Endothelial cell of umbilical vein (primary cell): ENCODE results near the gene ALDH1A3. TPM values are rescaled to one million over a fixed set of nuclear protein-coding genes. Genes with fewer than 3 reads are reported as not detected.

ENCODE experiments used
- BruUV-seq: library from RNA; stranded (reverse); fragments of 400-500 nt; replicated peaks from 2 replicates; lab custom pipeline; 2021; lab: Mats Ljungman, UMichigan
- CTCF ChIA-PET: fragments of 300-600, 350-600 bp; sonication (Branson Sonifier 250); formaldehyde crosslinking; loops from one replicate; lab custom pipeline; 2021; ENCODE audit warnings: antibody characterized with exemption, inconsistent platforms; lab: Charles Lee
- POLR2A ChIA-PET: fragments of 300-600, 350-600 bp; sonication (Branson Sonifier 250); formaldehyde crosslinking; loops from one replicate; lab custom pipeline; 2021; ENCODE audit warnings: antibody characterized with exemption, inconsistent platforms; lab: Charles Lee
- DNase-seq: peaks from one replicate; pipeline ENCODE4 v3.0.0-alpha.2; 2011; ENCODE audit warnings: low read depth, low spot score
- FAIRE-seq: peaks from 2 replicates; lab custom pipeline; 2011; peaks lifted over from hg19 to GRCh38; lab: Jason Lieb, UNC
- H2AFZ ChIP-seq: 2 replicates; pipeline ENCODE4 v1.6.0; 2012; ENCODE audit warnings: low read depth, low read length, control low read depth, inconsistent platforms
- H3K27ac ChIP-seq: 2 replicates; pipeline ENCODE4 v1.5.1; 2011; ENCODE audit warnings: low read depth, mild to moderate bottlenecking, control low read depth, low read length, moderate library complexity; ENCODE audit not compliant: insufficient read depth
- H3K27me3 ChIP-seq, 2 experiments: 2 replicates each; pipeline versions ENCODE4 v1.6.0 to v1.6.1; 2011; ENCODE audit warnings: low read length in 2 of 2, mixed read lengths in 1 of 2; ENCODE audit not compliant: control insufficient read depth in 2 of 2, insufficient read depth in 2 of 2
- H3K36me3 ChIP-seq, 2 experiments: 2 replicates in 1 of 2; 3 replicates in 1 of 2; pipeline ENCODE4 v1.5.1; 2011; ENCODE audit warnings: low read length in 2 of 2, mild to moderate bottlenecking in 1 of 2, moderate library complexity in 1 of 2; ENCODE audit not compliant: control insufficient read depth in 2 of 2, insufficient read depth in 2 of 2; ENCODE audit errors: extremely low read depth in 1 of 2
- H3K4me1 ChIP-seq: 3 replicates; pipeline ENCODE4 v1.5.1; 2011; ENCODE audit warnings: mild to moderate bottlenecking, low read length; ENCODE audit not compliant: control insufficient read depth, insufficient read depth; ENCODE audit errors: extremely low read depth
- H3K4me2 ChIP-seq: 2 replicates; pipeline ENCODE4 v1.6.1; 2011; ENCODE audit warnings: low read length, control low read depth, mixed read lengths; ENCODE audit not compliant: insufficient read depth
- H3K4me3 ChIP-seq, 3 experiments: fragments of 200-600 bp in 1 of 3; sonication (generic), shearing (Covaris generic) in 1 of 3; replicated peaks in 1 of 3; 2 replicates each; pipeline ENCODE4 v1.5.1; 2011 to 2016; ENCODE audit warnings: control low read depth in 3 of 3, low read length in 3 of 3, mild to moderate bottlenecking in 2 of 3, inconsistent platforms in 1 of 3, low read depth in 1 of 3, moderate library complexity in 1 of 3; ENCODE audit not compliant: insufficient read depth in 1 of 3
- H3K79me2 ChIP-seq: 2 replicates; pipeline ENCODE4 v1.6.0; 2012; ENCODE audit warnings: low read length, inconsistent platforms; ENCODE audit not compliant: control insufficient read depth, insufficient read depth
- H3K9ac ChIP-seq: replicated peaks from 2 replicates; pipeline ENCODE3; 2011; ENCODE audit warnings: low read length, control low read depth; ENCODE audit not compliant: insufficient read depth; ENCODE audit errors: extremely low read depth
- H3K9me1 ChIP-seq: replicated peaks from 3 replicates; pipeline ENCODE4 v1.6.0; 2011; ENCODE audit warnings: mild to moderate bottlenecking, low read length; ENCODE audit not compliant: control insufficient read depth, insufficient read depth; ENCODE audit errors: extremely low read depth
- H3K9me3 ChIP-seq: replicated peaks from 2 replicates; pipeline ENCODE4 v1.5.1; 2012; ENCODE audit warnings: low read length, inconsistent platforms; ENCODE audit not compliant: control insufficient read depth, insufficient read depth
- H4K20me1 ChIP-seq: replicated peaks from 2 replicates; pipeline ENCODE3; 2011; ENCODE audit warnings: mild to moderate bottlenecking, low read length; ENCODE audit not compliant: control insufficient read depth, insufficient read depth; ENCODE audit errors: extremely low read depth
- CTCF ChIP-seq, 2 donors: IDR thresholded peaks; 1 replicate in 1 of 2; 2 replicates in 1 of 2; pipeline ENCODE4 v1.5.1; 2011; ENCODE audit warnings: low read length in 2 of 2, mild to moderate bottlenecking in 2 of 2, moderate library complexity in 2 of 2, control low read depth in 1 of 2, inconsistent platforms in 1 of 2, low read depth in 1 of 2; ENCODE audit not compliant: insufficient read depth in 1 of 2; ENCODE audit errors: extremely low read depth in 1 of 2
- EZH2 ChIP-seq: IDR thresholded peaks from 2 replicates; pipeline ENCODE4 v1.6.1; 2012; ENCODE audit warnings: borderline replicate concordance, low read depth, mild to moderate bottlenecking, moderate library complexity, low read length, inconsistent platforms; ENCODE audit not compliant: severe bottlenecking
- FOS ChIP-seq: IDR thresholded peaks from 2 replicates; pipeline ENCODE4 v1.6.1; 2011; ENCODE audit warnings: mild to moderate bottlenecking, low read length, moderate library complexity, borderline replicate concordance; ENCODE audit not compliant: insufficient read depth
- GATA2 ChIP-seq: IDR thresholded peaks from 2 replicates; pipeline ENCODE4 v1.7.0; 2011; ENCODE audit warnings: low read depth, mild to moderate bottlenecking, moderate library complexity, mixed read lengths, low read length; ENCODE audit not compliant: insufficient read length, insufficient read depth
- JUN ChIP-seq: IDR thresholded peaks from 2 replicates; pipeline ENCODE4 v1.6.1; 2011; ENCODE audit warnings: borderline replicate concordance, low read depth; ENCODE audit not compliant: insufficient read length, insufficient read depth
- MYC ChIP-seq: IDR thresholded peaks from one replicate; pipeline ENCODE4 v1.6.1; 2011; ENCODE audit warnings: mild to moderate bottlenecking, low read depth, low read length
- POLR2A ChIP-seq: IDR thresholded peaks from 2 replicates; pipeline ENCODE4 v1.6.1; 2012; ENCODE audit warnings: low read depth, mild to moderate bottlenecking, control low read depth, low read length
- POLR2AphosphoS5 ChIP-seq: IDR thresholded peaks from 2 replicates; pipeline ENCODE4 v1.6.1; 2012; ENCODE audit warnings: low read depth, mild to moderate bottlenecking, control low read depth, low read length, moderate library complexity; ENCODE audit not compliant: insufficient read depth
- dilution Hi-C: fragments of 300-500 bp; cut with MboI; formaldehyde crosslinking; loops from one replicate; pipeline ENCODE4 v1.15.0; 2019; ENCODE audit warnings: low sequenced_read_pairs; ENCODE audit not compliant: extremely low pct_ligation_motif_present
- intact Hi-C: fragments of 100-400 bp; cut with micrococcal nuclease; formaldehyde crosslinking; loops from one replicate; pipeline ENCODE4 v1.10.0; 2022
- polyA plus RNA-seq, 4 experiments: library from polyadenylated mRNA; depleted of rRNA in 3 of 4; stranded (reverse) in 3 of 4; unstranded in 1 of 4; fragments of >200 nt; gene quantifications; 2 replicates each; pipeline versions ENCODE4 v1.2.1 to v1.2.3, GENCODE V29; 2011 to 2012; ENCODE audit warnings: missing spikeins in 1 of 4
- total RNA-seq: library from RNA; stranded (reverse); gene quantifications from 2 replicates; pipeline ENCODE4 v1.2.3, GENCODE V29; 2021
- TF ChIP-seq, protein P1 (sequence below): IDR thresholded peaks from 2 replicates; pipeline ENCODE4 v1.6.1; 2011; ENCODE audit not compliant: insufficient read depth, insufficient read length

The ALDH1A3 gene
- total and polyA plus RNA-seq, 2 donors (not counting 3 experiments of a cell fraction or from before 2014, with no cell fraction given), result 2.8 to 5.8 TPM

DNA sequence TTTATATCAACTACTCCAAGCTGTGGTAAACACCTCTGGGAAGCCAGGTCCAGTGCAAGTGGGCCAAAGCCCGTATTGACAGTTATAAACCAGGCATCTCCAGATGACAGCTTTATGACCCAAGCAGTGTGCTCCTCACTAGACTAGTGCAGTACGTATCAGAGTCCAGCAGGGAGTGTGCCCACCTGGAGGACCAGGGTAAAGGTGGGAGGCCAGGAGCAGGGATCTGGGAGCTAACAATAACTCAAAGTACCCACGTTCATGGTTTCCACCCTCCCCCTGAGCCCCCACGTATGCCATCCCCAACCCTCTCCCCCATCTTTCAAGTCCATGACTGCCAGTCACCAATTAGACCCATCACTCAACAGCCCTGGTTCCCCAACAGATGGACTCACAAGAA lies 27.0 kb upstream of the ALDH1A3 start:
- peaks cover 6% of the 10 kb centered on the region for H3K4me1 ChIP-seq
- H3K9me1 ChIP-seq, result no peaks in the 10 kb centered on the region
- H3K4me3 ChIP-seq, result no peak overlapping the region
- H3K4me2 ChIP-seq, result no peak overlapping the region
- H3K27me3 ChIP-seq, result no peaks in the 10 kb centered on the region
- ChIA-PET POLR2A (no interaction called here), CTCF (no interaction called here)
- H3K36me3 ChIP-seq, result no peaks in the 10 kb centered on the region
- no peaks in the 10 kb centered on the region for H4K20me1 ChIP-seq
- dilution Hi-C loops (no loop called here), intact Hi-C loops (no loop called here)
- no TSS peak for BruUV-seq
- H3K27ac ChIP-seq, result no peak overlapping the region
- TF ChIP-seq POLR2A (no peak), FOS (no peak)
- no peak overlapping the region for H2AFZ ChIP-seq
- no peak for DNase-seq
- no peak overlapping the region for H3K9ac ChIP-seq
- no peaks in the 10 kb centered on the region for H3K9me3 ChIP-seq
- no peak for FAIRE-seq
- no peaks in the 10 kb centered on the region for H3K79me2 ChIP-seq

DNA sequence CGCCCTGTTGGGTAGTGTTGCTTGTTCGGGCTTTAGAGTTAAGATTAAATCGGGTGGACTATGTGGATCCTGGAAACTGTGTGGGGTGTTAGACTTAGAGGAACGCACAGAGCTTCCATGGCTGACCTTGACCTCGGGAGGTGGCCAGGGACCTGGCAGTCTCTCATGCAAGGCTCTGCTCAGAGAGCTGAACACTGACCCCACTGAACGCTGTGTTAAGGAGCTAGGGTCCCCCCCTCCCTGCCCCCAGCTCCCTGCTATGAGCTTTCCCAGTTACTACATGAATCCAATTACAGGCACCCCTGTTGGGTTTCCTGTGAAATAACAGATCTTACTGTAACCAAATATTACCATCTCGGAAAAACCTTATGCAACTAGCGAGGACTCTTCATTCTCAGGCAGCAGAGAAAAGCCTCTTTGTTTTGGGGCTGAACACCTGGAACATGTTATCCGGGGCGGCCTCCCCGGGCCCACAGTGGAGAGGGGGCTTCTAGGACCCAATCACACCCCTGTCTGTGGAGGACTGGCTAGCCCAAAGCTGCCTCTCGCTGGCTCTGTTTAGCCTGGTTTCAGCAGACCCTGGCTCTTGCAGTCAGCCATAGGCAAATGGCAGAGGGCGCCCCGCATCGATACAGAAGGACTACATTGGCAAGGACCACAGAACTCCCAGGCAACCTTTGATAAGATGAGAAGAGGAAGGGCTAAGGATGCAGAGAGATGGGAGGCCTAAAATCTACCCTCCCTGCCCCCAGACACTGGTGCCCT lies 25.8 kb upstream of the ALDH1A3 start:
- POLR2A ChIA-PET, result no interaction called here

More for the DNA sequence above, 25.8 kb upstream of the ALDH1A3 start:
- Histone ChIP-seq H3K4me2 (no peak overlapping the region), H3K79me2 (no peaks in the 10 kb centered on the region), H3K4me3 (no peak overlapping the region), H3K9me3 (no peaks in the 10 kb centered on the region), H3K9me1 (no peaks in the 10 kb centered on the region), H3K27ac (no peak overlapping the region), H4K20me1 (no peaks in the 10 kb centered on the region), H3K4me1 (peaks cover 6% of the 10 kb centered on the region), H3K27me3 (no peaks in the 10 kb centered on the region), H3K36me3 (no peaks in the 10 kb centered on the region), H3K9ac (no peak overlapping the region), H2AFZ (no peak overlapping the region)
- no peak for DNase-seq
- TF ChIP-seq POLR2AphosphoS5 (no peak), GATA2 (no peak), CTCF (IDR thresholded peaks at IDR 0.05; ENCODE audit: extremely low read depth in 1 of 2, insufficient read depth in 1 of 2, low read depth in 1 of 2, low read length in 2 of 2) (no peak), POLR2A (no peak), EZH2 (no peak), JUN (no peak), MYC (no peak), FOS (no peak)
- TF ChIP-seq, protein P1, sequence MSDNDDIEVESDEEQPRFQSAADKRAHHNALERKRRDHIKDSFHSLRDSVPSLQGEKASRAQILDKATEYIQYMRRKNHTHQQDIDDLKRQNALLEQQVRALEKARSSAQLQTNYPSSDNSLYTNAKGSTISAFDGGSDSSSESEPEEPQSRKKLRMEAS, result no peak
- intact Hi-C loops, result no loop called here
- no peak for FAIRE-seq
- CTCF ChIA-PET, result interaction anchor here (0.6 kb wide), 1 partner anchor 19 kb away, joined by 4 read pairs; no protein-coding TSS in a partner anchor
- no TSS peak for BruUV-seq
- dilution Hi-C loops, result no loop called here
